ENCODE measurements around the gene TAGLN2.
A peak's percentile ranks its signal among the peaks of the same experiment; 100 is the strongest.

Gene TAGLN2

GRCh38 chr1:159924791-159925718 lies at the start of gene TAGLN2:
Gene TAGLN2 (minus strand): TSS chr1:159925507. CDS start chr1:159920509, 4,998 bp downstream.
- peak within 1 kb of the TSS; percentile 94 for H3K27ac ChIP-seq (ENCODE audit: poor library complexity, severe bottlenecking)
- no peaks in the 10 kb centered on the region for H3K9me3 ChIP-seq (ENCODE audit: severe bottlenecking)
- ATAC-seq (ENCODE audit: low read depth) (peak; percentile 76), DNase-seq (ENCODE audit: low spot score) (peak; percentile 92)
- peak within 1 kb of the TSS; percentile 87 for H3K4me3 ChIP-seq (ENCODE audit: severe bottlenecking)
- peaks cover 33% of the 10 kb centered on the region for H3K36me3 ChIP-seq (ENCODE audit: low read depth)
- TF ChIP-seq CTCF (IDR thresholded peaks at IDR 0.05; ENCODE audit: poor library complexity, severe bottlenecking) = no peak
- H3K27me3 ChIP-seq (ENCODE audit: insufficient read depth, poor library complexity, severe bottlenecking) = no peaks in the 10 kb centered on the region
- H3K4me1 ChIP-seq (ENCODE audit: insufficient read depth, poor library complexity, severe bottlenecking) = peaks cover 15% of the 10 kb centered on the region

GRCh38 chr1:159974350-159974965 lies 49.2 kb upstream of the TAGLN2 start:
- H3K4me1 ChIP-seq (ENCODE audit: insufficient read depth, poor library complexity, severe bottlenecking) = no peaks in the 10 kb centered on the region
- no peaks in the 10 kb centered on the region for H3K36me3 ChIP-seq (ENCODE audit: low read depth)
- DNase-seq (ENCODE audit: low spot score) (no peak), ATAC-seq (ENCODE audit: low read depth) (no peak)
- H3K9me3 ChIP-seq (ENCODE audit: severe bottlenecking) = no peaks in the 10 kb centered on the region
- no peak overlapping the region for H3K4me3 ChIP-seq (ENCODE audit: severe bottlenecking)
- no peak overlapping the region for H3K27ac ChIP-seq (ENCODE audit: poor library complexity, severe bottlenecking)
- no peak for TF ChIP-seq CTCF (IDR thresholded peaks at IDR 0.05; ENCODE audit: poor library complexity, severe bottlenecking)
- no peaks in the 10 kb centered on the region for H3K27me3 ChIP-seq (ENCODE audit: insufficient read depth, poor library complexity, severe bottlenecking)

GRCh38 chr1:159973350-159973940 lies 48.1 kb upstream of the TAGLN2 start:
- no peak overlapping the region for H3K4me3 ChIP-seq (ENCODE audit: severe bottlenecking)
- no peaks in the 10 kb centered on the region for H3K36me3 ChIP-seq (ENCODE audit: low read depth)
- ATAC-seq (ENCODE audit: low read depth) (no peak), DNase-seq (ENCODE audit: low spot score) (no peak)
- H3K27ac ChIP-seq (ENCODE audit: poor library complexity, severe bottlenecking) = no peak overlapping the region
- no peaks in the 10 kb centered on the region for H3K9me3 ChIP-seq (ENCODE audit: severe bottlenecking)
- H3K27me3 ChIP-seq (ENCODE audit: insufficient read depth, poor library complexity, severe bottlenecking) = no peaks in the 10 kb centered on the region
- H3K4me1 ChIP-seq (ENCODE audit: insufficient read depth, poor library complexity, severe bottlenecking) = no peaks in the 10 kb centered on the region
- TF ChIP-seq CTCF (IDR thresholded peaks at IDR 0.05; ENCODE audit: poor library complexity, severe bottlenecking) = no peak

GRCh38 chr1:159972443-159973205 lies 47.3 kb upstream of the TAGLN2 start:
- DNase-seq (ENCODE audit: low spot score) = no peak
- Histone ChIP-seq H3K27ac (ENCODE audit: poor library complexity, severe bottlenecking) (no peak overlapping the region), H3K9me3 (ENCODE audit: severe bottlenecking) (no peaks in the 10 kb centered on the region), H3K4me1 (ENCODE audit: insufficient read depth, poor library complexity, severe bottlenecking) (no peaks in the 10 kb centered on the region), H3K4me3 (ENCODE audit: severe bottlenecking) (no peak overlapping the region), H3K36me3 (ENCODE audit: low read depth) (no peaks in the 10 kb centered on the region), H3K27me3 (ENCODE audit: insufficient read depth, poor library complexity, severe bottlenecking) (no peaks in the 10 kb centered on the region)
- TF ChIP-seq CTCF (IDR thresholded peaks at IDR 0.05; ENCODE audit: poor library complexity, severe bottlenecking) = no peak
- ATAC-seq (ENCODE audit: low read depth) = no peak

Data from RWPE2 (cell line).